K562 (cell line): ENCODE results near the gene USP17L21.
"Not testable (repeated sequence)": the region's sequence is repeated elsewhere in the genome, so short reads cannot be mapped to it uniquely, and the experiment has no call there.

ENCODE experiments used
- ELF4 ChIP-seq: fragments of 450-650 bp; formaldehyde crosslinking; IDR thresholded peaks from 2 replicates; pipeline ENCODE4 v1.4.0; 2022; ENCODE audit warnings: missing genetic modification characterization
- PRDM10 ChIP-seq: fragments of 450-650 bp; IDR thresholded peaks from 2 replicates; pipeline ENCODE4 v1.6.1; 2018; ENCODE audit not compliant: partially characterized antibody
- TF ChIP-seq, protein P1 (sequence below): fragments of 450-650 bp; conservative IDR thresholded peaks from 2 replicates; pipeline ENCODE4 v1.6.1; 2016; ENCODE audit warnings: missing genetic modification characterization, low read depth, mild to moderate bottlenecking, control low read depth, missing compliant biosample characterization

- TF ChIP-seq, protein P1, sequence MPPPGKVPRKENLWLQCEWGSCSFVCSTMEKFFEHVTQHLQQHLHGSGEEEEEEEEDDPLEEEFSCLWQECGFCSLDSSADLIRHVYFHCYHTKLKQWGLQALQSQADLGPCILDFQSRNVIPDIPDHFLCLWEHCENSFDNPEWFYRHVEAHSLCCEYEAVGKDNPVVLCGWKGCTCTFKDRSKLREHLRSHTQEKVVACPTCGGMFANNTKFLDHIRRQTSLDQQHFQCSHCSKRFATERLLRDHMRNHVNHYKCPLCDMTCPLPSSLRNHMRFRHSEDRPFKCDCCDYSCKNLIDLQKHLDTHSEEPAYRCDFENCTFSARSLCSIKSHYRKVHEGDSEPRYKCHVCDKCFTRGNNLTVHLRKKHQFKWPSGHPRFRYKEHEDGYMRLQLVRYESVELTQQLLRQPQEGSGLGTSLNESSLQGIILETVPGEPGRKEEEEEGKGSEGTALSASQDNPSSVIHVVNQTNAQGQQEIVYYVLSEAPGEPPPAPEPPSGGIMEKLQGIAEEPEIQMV (tag): not testable (repeated sequence)
- not testable (repeated sequence) for TF ChIP-seq ELF4, PRDM10
These were observed 24.2 kb upstream of the USP17L21 start for GRCh38 chr4:9238461-9238860.
